GM12878 (cell line): ENCODE results near the gene BAG5. TPM values are rescaled to one million over a fixed set of nuclear protein-coding genes. Genes with fewer than 3 reads are reported as not detected.

Source experiments
- ATF7 ChIP-seq: fragments of 450-650 bp; IDR thresholded peaks from 2 replicates; pipeline ENCODE4 v1.6.1; 2016; ENCODE audit warnings: low read depth, mild to moderate bottlenecking
- BCL11A ChIP-seq: IDR thresholded peaks from 2 replicates; pipeline ENCODE4 v1.6.1; 2011; ENCODE audit warnings: low read depth, low read length
- CBX5 ChIP-seq: sonication (generic); IDR thresholded peaks from 2 replicates; pipeline ENCODE4 v1.6.1; 2016; ENCODE audit warnings: low read depth, moderate library complexity, mild to moderate bottlenecking, inconsistent platforms
- DPF2 ChIP-seq: fragments of 450-650 bp; IDR thresholded peaks from 2 replicates; pipeline ENCODE4 v1.6.1; 2017; ENCODE audit warnings: mild to moderate bottlenecking
- EED ChIP-seq: sonication (generic); IDR thresholded peaks from 2 replicates; pipeline ENCODE4 v1.6.1; 2016; ENCODE audit warnings: antibody characterized with exemption, low read depth
- EP300 ChIP-seq, 2 experiments: fragments of 150-350 bp in 1 of 2; IDR thresholded peaks; 2 replicates each; pipeline ENCODE4 v1.6.1; 2011 to 2012; ENCODE audit warnings: low read depth in 2 of 2, low read length in 2 of 2, borderline replicate concordance in 1 of 2, improper control_type of control experiment in 1 of 2, inconsistent platforms in 1 of 2; ENCODE audit not compliant: control insufficient read depth in 1 of 2
- HDGF ChIP-seq: fragments of 450-650 bp; IDR thresholded peaks from 2 replicates; pipeline ENCODE4 v1.6.1; 2016; ENCODE audit warnings: antibody characterized with exemption
- JUNB ChIP-seq: IDR thresholded peaks from 2 replicates; pipeline ENCODE4 v1.6.1; 2016; ENCODE audit warnings: antibody characterized with exemption, mild to moderate bottlenecking
- KDM1A ChIP-seq: fragments of 200-600 bp; sonication (generic); IDR thresholded peaks from 2 replicates; pipeline ENCODE4 v1.6.1; 2016; ENCODE audit warnings: borderline replicate concordance
- MEF2A ChIP-seq: IDR thresholded peaks from 2 replicates; pipeline ENCODE4 v1.6.1; 2011; ENCODE audit warnings: low read depth, mild to moderate bottlenecking, low read length, moderate library complexity; ENCODE audit not compliant: insufficient read depth
- MXI1 ChIP-seq: fragments of 150-350 bp; IDR thresholded peaks from 2 replicates; pipeline ENCODE4 v1.6.1; 2011; ENCODE audit warnings: low read depth, mild to moderate bottlenecking, inconsistent platforms, low read length, improper control_type of control experiment
- MYC ChIP-seq: IDR thresholded peaks from 2 replicates; pipeline ENCODE4 v1.6.1; 2011; ENCODE audit warnings: mild to moderate bottlenecking, low read length, moderate library complexity, inconsistent platforms; ENCODE audit not compliant: insufficient read depth, insufficient replicate concordance, insufficient read length, severe bottlenecking
- NBN ChIP-seq: fragments of 450-650 bp; IDR thresholded peaks from 2 replicates; pipeline ENCODE4 v1.6.1; 2016
- NFYB ChIP-seq: IDR thresholded peaks from 2 replicates; pipeline ENCODE4 v1.6.1; 2011; ENCODE audit warnings: low read depth, mild to moderate bottlenecking, low read length, improper control_type of control experiment, moderate library complexity; ENCODE audit not compliant: insufficient read depth
- NR2C1 ChIP-seq: fragments of 450-650 bp; IDR thresholded peaks from 2 replicates; pipeline ENCODE4 v1.6.1; 2017; ENCODE audit warnings: antibody characterized with exemption, mild to moderate bottlenecking, moderate library complexity
- PAX5 ChIP-seq: IDR thresholded peaks from 2 replicates; pipeline ENCODE4 v1.6.1; 2011; ENCODE audit warnings: low read depth, low read length, borderline replicate concordance
- POLR2AphosphoS5 ChIP-seq: IDR thresholded peaks from 2 replicates; pipeline ENCODE4 v1.6.1; 2011; ENCODE audit warnings: mild to moderate bottlenecking, low read length, inconsistent platforms
- RCOR1 ChIP-seq: conservative IDR thresholded peaks from 2 replicates; pipeline ENCODE4 v1.6.1; 2012; ENCODE audit warnings: low read depth, low read length, improper control_type of control experiment
- RUNX3 ChIP-seq: IDR thresholded peaks from 2 replicates; pipeline ENCODE4 v1.6.1; 2012; ENCODE audit warnings: low read length, inconsistent platforms
- SIN3A ChIP-seq: IDR thresholded peaks from 2 replicates; pipeline ENCODE4 v1.6.1; 2012; ENCODE audit warnings: low read depth, low read length, improper control_type of control experiment
- SMAD1 ChIP-seq: fragments of 450-650 bp; IDR thresholded peaks from 2 replicates; pipeline ENCODE4 v1.6.1; 2018; ENCODE audit warnings: mild to moderate bottlenecking, low read depth; ENCODE audit not compliant: partially characterized antibody
- SMARCA5 ChIP-seq: fragments of 450-650 bp; IDR thresholded peaks from 2 replicates; pipeline ENCODE4 v1.6.1; 2017; ENCODE audit warnings: mild to moderate bottlenecking
- SPI1 ChIP-seq: IDR thresholded peaks from 2 replicates; pipeline ENCODE4 v1.6.1; 2011; ENCODE audit warnings: low read depth, mild to moderate bottlenecking, low read length, moderate library complexity, borderline replicate concordance; ENCODE audit not compliant: insufficient read depth
- STAT1 ChIP-seq: fragments of 450-650 bp; conservative IDR thresholded peaks from 2 replicates; pipeline ENCODE4 v1.6.1; 2014; ENCODE audit warnings: antibody characterized with exemption, mild to moderate bottlenecking
- TCF12 ChIP-seq: IDR thresholded peaks from 2 replicates; pipeline ENCODE4 v1.6.1; 2011; ENCODE audit warnings: low read depth, mild to moderate bottlenecking, low read length
- YY1 ChIP-seq: IDR thresholded peaks from 2 replicates; pipeline ENCODE4 v1.6.1; 2011; ENCODE audit warnings: low read depth, mild to moderate bottlenecking, low read length
- polyA plus RNA-seq, 11 experiments: library from polyadenylated mRNA; depleted of rRNA in 4 of 11; unstranded in 6 of 11; stranded (reverse) in 5 of 11; fragments of >200 nt; fragmentation: Nextera tagmentation in 4 of 11; fragmentation: Illumina TruSeq in 1 of 11; extraction: Ambion mirVana in 4 of 11; extraction: Trizol in 1 of 11; gene quantifications; 1 replicate in 1 of 11; 2 replicates in 10 of 11; pipeline versions ENCODE4 v1.2.1 to v1.2.3, GENCODE V29; 2011 to 2016; ENCODE audit warnings: inconsistent platforms in 2 of 11, missing spikeins in 2 of 11, low read depth in 1 of 11
- total RNA-seq, 4 experiments: library from RNA; depleted of rRNA in 3 of 4; stranded (reverse); fragments of >200 nt in 3 of 4; fragmentation: Illumina TruSeq in 1 of 4; extraction: Trizol in 1 of 4; gene quantifications; 2 replicates each; pipeline versions ENCODE4 v1.2.1 to v1.2.3, GENCODE V29; 2013 to 2021
- TF ChIP-seq, protein P1 (sequence below): fragments of 150-350 bp; IDR thresholded peaks from 2 replicates; pipeline ENCODE4 v1.6.1; 2016; ENCODE audit warnings: low read depth, low read length
- TF ChIP-seq, protein P2 (sequence below): IDR thresholded peaks from 2 replicates; pipeline ENCODE4 v1.6.1; 2011; ENCODE audit warnings: mild to moderate bottlenecking, low read depth, low read length, moderate library complexity; ENCODE audit not compliant: insufficient replicate concordance

Gene BAG5
- total and polyA plus RNA-seq, 10 of the 15 experiments (the other 5 are each of a cell fraction or from before 2014, with no cell fraction given): 9.9 to 30.5 (median 20.1) TPM

DNA sequence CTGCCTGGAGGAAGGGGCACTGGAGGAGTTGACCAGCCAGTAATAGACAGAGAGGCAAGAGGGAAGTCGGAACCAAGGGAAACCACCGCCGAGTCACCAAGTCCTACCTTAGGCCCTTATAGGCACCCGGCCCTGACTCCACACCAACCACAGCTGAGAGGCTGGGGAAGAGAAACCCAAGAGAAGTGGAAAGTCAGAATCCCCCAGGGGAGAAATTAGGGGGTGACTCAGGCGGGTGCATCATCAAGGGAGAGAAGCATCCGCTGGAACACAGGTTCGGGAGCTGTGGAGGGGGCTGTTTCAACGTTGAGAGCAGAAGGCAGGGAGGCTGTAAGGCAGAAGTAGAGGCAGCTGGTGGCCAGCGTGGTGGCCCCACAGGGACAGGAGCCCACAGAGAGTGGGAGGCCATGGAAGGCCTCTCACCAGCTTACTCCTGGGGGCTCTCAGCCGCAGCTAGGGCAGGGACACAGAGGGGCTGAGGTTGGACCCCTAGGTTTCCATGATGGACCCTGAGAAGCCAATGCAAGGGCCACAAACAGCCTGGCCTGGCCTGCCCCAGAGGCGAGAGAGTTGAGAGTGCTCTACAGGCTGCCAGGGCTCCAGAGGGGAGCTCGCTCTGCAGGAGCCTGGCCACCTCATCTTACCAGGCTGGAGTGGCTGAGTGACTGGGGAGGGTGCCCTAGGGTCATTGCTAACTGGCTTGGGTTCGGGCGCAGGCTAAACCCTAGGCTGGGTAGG lies 34.9 kb downstream of the BAG5 start (continued):
- TF ChIP-seq EP300 (IDR thresholded peaks at IDR 0.05; ENCODE audit: borderline replicate concordance in 1 of 2, control insufficient read depth in 1 of 2, low read depth in 2 of 2, low read length in 2 of 2) (0 out of 4 replicates have a peak, but pooled peaks of 1 of the 2 experiments have one; percentile 32), SMARCA5 (0 out of 2 replicates have a peak, but pooled peaks have one; percentile 11), NBN (peak; percentile 77; the same call in 1 of the 2 replicates), EED (peak; percentile 76), TCF12 (0 out of 2 replicates have a peak, but pooled peaks have one; percentile 31), ATF7 (peak; percentile 60), RCOR1 (0 out of 2 replicates have a peak, but pooled peaks have one; percentile 50), SIN3A (peak; percentile 40; the same call in 1 of the 2 replicates), YY1 (no peak), CBX5 (no peak), MYC (no peak), BCL11A (peak; percentile 61; the same call in 1 of the 2 replicates), NFYB (peak; percentile 52; the same call in 1 of the 2 replicates), KDM1A (no peak), NR2C1 (no peak), RUNX3 (peak; percentile 79), HDGF (peak; percentile 72; the same call in 1 of the 2 replicates), JUNB (peak; percentile 37; the same call in 1 of the 2 replicates), POLR2AphosphoS5 (peak; percentile 62; the same call in 1 of the 2 replicates), PAX5 (peak; percentile 55; the same call in 1 of the 2 replicates), DPF2 (0 out of 2 replicates have a peak, but pooled peaks have one; percentile 47), MEF2A (no peak), STAT1 (no peak), SPI1 (peak; percentile 82), SMAD1 (no peak), MXI1 (peak; percentile 53; the same call in 1 of the 2 replicates)
- TF ChIP-seq, protein P1, sequence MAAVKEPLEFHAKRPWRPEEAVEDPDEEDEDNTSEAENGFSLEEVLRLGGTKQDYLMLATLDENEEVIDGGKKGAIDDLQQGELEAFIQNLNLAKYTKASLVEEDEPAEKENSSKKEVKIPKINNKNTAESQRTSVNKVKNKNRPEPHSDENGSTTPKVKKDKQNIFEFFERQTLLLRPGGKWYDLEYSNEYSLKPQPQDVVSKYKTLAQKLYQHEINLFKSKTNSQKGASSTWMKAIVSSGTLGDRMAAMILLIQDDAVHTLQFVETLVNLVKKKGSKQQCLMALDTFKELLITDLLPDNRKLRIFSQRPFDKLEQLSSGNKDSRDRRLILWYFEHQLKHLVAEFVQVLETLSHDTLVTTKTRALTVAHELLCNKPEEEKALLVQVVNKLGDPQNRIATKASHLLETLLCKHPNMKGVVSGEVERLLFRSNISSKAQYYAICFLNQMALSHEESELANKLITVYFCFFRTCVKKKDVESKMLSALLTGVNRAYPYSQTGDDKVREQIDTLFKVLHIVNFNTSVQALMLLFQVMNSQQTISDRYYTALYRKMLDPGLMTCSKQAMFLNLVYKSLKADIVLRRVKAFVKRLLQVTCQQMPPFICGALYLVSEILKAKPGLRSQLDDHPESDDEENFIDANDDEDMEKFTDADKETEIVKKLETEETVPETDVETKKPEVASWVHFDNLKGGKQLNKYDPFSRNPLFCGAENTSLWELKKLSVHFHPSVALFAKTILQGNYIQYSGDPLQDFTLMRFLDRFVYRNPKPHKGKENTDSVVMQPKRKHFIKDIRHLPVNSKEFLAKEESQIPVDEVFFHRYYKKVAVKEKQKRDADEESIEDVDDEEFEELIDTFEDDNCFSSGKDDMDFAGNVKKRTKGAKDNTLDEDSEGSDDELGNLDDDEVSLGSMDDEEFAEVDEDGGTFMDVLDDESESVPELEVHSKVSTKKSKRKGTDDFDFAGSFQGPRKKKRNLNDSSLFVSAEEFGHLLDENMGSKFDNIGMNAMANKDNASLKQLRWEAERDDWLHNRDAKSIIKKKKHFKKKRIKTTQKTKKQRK: no peak
- TF ChIP-seq, protein P2, sequence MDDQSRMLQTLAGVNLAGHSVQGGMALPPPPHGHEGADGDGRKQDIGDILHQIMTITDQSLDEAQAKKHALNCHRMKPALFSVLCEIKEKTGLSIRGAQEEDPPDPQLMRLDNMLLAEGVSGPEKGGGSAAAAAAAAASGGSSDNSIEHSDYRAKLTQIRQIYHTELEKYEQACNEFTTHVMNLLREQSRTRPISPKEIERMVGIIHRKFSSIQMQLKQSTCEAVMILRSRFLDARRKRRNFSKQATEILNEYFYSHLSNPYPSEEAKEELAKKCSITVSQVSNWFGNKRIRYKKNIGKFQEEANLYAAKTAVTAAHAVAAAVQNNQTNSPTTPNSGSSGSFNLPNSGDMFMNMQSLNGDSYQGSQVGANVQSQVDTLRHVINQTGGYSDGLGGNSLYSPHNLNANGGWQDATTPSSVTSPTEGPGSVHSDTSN: no peak
